SHP77 treated with DMSO at 0.1 percent for 48 hours (cell line): ENCODE data around the gene CKS1B.
"Not testable (repeated sequence)": the region's sequence is repeated elsewhere in the genome, so short reads cannot be mapped to it uniquely, and the experiment has no call there.

Experiments used
- DNase-seq: peaks from one replicate; lab custom pipeline; 2025; lab: John Stamatoyannopoulos, UW

Gene CKS1B

DNA sequence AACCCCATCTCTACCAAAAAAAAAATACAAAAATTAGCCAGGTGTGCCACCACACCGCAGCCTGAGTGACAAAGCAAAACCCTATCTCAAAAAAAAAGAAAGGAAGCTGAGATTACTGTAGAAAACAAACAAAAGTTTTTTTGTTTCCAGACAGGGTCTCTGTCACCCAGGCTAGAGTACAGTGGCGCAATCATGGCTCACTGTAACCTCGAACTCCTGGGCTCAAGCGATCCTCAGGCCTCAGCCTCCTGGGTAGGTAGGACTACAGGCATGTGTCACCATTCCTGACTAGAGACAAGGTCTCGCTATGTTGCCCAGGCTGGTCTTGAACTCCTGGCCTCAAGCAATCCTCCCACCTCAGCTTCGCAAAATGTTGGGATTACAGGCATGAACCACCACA is 10.1 kb upstream of the CKS1B start:
- no peak for DNase-seq

GRCh38 chr1:154966111-154966510 is 8.4 kb upstream of the CKS1B start:
- DNase-seq, result no peak

DNA sequence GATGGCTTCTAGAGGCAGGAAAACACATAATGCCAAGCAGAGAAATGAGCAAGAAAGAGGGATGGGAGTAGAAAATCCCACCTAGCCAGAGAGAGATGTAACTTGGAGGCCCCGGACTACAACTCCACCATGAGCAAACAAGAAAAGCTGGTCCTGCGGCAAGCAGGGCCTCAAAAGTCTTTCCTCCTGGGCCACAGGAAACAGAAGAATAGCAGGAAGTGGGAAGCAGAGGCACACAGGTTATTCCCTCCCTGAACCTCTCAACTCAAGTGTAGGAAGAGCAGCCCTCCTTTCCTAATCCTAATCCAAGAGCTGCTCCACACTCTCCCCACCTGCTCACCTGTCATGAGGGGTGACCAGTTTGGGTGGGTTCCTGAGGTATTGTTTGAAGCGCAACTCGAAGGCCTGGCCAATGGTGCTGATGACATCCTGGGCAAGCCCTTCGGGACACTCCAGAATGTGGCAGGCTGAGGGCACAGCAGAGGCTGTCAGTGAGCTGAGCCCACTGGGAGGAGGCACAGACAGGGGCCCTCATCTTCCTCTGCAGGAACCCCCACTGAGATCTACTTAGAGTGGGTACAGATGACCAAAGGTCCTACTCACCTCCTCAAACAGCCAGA is 7.0 kb upstream of the CKS1B start:
- no peak for DNase-seq

DNA sequence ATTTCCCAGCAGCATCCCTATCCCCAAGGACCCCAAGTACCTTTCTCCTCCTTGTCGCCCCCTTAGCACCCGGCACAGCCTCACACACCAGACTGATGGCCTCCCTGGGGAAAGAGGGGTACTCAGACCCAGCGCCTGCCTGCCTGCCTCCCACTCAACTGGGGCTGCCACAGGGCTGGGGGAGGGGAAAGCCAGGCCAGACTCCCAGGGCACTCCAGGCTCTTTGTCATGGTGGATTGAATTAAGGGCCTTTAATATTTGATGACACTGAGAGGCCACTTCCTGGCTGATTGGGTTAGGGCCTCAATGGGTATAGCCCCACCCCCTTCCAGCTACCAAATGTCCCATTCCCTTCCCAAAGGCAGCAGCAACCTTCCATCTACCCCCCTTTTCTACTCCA is 5.8 kb upstream of the CKS1B start:
- DNase-seq, result no peak

DNA sequence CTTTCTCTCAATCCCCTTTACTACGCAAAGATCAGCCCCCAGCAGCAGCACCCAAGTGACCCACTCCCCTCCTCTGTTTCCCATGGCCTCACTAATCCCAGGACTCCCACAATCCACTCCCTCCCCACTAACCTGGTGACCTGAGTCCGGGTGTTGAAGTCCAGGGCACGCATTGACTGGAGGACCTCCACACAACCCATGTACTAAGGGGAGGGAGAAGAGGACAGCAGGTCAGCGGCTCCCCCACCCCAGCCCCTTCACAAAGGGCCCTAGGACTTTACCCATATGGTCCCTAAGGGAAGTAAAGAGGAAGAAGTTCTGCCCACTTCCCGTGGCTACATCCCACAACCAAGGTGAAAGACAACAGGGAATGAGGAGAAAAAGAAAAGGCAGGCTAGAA is 5.2 kb upstream of the CKS1B start:
- no peak for DNase-seq

- no peak for DNase-seq
Measured at GRCh38 chr1:154969860-154970452, 4.5 kb upstream of the CKS1B start.

GRCh38 chr1:154970631-154971340 is 3.7 kb upstream of the CKS1B start, which contains the start of gene SHC1:
SHC1 (minus strand) TSS chr1:154970747; CDS start chr1:154970526, 221 bp downstream.
- DNase-seq, result peak; percentile 95

DNA sequence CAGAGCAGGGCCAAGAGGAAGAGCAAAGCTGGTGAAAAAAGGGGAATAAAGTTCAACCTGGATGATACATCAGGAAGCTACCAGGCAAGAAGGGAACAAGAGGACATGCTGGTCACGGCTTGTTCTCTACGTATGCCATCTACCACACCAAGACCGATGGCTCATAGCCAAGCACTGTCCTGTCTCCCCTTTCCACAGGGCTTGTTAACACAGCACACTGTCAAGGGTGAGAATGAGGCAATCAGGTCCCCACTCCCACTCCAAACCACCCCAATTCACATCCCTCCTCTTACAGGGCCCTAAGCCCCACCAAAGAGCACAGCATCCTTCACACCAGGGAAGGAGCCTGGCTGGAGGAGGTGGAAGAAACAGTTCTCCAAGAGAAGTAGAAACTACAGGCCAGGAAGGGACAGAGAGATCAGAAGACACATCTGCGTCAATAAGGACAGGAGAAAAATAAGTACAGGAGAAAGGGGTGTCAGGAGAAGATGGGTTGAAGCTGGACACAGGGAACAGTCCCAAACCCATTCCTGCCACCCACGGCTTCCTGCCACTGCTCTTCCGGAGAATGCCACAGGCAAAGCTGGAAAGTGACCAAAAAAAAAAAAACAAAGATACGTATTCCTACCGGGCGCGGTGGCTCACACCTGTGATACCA is 3.0 kb upstream of the CKS1B start:
- DNase-seq, result peak; percentile 65

DNA sequence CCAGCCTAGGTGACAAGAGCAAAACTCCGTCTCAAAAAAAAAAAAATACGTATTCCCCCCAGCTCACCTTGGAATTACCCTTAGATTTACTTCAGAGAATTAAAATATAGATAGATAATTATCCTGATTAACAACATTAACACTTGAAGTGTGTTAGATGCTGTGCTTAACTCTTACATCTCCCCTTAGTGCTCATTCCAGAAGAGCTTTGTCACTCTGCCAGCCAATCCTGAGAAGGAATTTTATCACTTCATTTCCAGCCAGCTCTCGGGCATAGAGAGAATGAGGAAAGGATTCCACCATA is 2.3 kb upstream of the CKS1B start:
- no peak for DNase-seq

GRCh38 chr1:154972517-154973343 is 1.8 kb upstream of the CKS1B start:
- peak; percentile 36 for DNase-seq

DNA sequence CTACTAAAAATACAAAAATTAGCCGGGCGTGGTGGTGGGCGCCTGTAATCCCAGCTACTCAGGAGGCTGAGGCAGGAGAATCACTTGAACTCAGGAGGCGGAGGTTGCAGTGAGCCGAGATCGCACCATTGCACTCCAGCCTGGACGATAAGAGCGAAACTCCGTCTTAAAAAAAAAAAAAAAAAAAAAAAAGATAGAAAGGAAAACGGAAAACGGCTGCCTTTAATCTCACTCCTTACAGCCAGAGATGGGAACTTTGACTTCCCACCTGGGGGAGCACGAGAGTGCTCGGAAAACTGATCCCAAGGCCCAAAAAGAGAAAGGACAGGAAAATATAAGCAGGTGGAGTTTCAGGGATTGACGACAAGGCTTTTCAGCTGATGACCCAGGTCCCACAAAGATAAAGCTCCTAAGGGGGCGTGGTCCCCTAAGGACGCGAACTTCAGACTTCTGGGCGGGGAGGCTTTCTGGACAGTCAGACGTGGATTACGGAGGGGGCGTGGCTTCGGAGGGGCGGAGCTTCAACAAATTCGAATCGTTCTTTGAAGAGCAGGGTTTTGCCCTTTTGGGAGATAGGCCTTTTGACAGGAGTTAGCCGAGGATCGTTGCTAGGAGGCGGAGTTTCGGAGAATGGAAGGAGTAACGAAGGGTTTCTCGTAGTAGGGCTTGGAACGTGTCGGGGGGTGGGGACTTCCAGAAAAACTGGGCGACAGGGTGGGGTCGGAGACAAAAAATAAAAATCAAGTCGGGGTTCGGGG is 958 bp upstream of the CKS1B start:
- peak; percentile 91 for DNase-seq

DNA sequence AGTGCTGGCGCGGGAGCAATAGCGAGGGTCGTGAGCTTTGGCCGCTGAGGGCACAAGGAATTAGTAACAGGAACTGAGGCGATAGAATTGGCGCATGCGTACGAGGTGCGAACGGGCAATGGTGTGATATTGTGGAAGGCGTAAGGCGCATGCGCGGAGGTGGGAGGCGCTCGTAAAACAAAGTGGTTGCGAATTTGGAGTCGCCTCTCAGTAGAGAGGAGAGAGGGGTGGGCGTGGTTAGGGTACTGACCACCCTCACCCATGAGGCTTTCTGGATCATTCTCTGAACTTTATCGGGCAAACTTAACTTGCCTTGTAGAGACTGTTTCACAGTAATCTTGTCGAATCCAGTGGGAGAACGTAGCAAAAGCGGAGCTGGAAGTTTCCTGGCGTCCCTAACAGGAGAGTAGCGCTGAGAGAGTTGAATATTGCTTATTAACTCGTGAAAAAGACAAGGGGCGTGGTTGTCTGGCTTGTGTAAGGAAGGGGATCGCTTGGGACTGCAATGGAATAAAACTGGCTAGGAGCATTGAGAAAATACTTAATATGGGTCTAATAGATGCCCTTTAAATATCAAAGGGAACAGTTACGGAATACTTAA is 427 bp downstream of the CKS1B start:
- DNase-seq, result peak; percentile 100

- no peak for DNase-seq
Measured at GRCh38 chr1:154975409-154976059, 1.1 kb downstream of the CKS1B start.

DNA sequence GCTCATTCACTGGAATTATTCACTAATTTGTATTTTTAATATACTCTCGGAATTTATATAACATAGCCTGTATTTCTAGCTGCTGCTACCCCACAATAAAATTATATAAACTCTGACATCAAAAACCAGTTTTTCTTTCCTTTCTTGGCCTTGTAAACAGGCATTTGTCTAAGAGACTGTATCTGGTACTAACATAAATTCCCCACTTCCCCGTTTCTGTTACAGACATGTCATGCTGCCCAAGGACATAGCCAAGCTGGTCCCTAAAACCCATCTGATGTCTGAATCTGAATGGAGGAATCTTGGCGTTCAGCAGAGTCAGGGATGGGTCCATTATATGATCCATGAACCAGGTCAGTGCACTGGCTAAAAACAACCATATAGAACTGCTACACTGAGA is 3.3 kb downstream of the CKS1B start:
- not testable (repeated sequence) for DNase-seq

GRCh38 chr1:154978360-154978759 is 3.9 kb downstream of the CKS1B start:
- DNase-seq, result no peak

DNA sequence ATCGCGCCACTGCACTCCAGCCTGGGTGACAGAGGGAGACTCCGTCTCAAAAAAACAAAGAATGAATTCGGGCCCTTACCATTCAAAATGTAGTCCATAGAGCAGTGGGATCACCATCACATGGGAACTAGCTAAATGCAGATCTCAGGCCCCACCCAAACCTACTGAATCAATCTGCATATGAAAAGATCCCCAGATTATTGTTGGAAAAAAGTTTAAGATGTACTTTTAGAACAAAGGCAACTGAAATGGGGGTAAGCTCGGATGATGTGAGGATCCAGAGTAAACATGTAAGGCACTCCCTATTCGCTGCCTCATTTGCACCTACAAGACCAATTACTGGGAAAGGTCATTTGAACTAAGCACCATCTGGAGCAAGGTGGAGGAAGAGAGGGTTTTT is 7.9 kb downstream of the CKS1B start:
- DNase-seq, result peak; percentile 65

GRCh38 chr1:154982897-154983648 is 8.6 kb downstream of the CKS1B start, which contains the start of gene FLAD1:
FLAD1 (plus strand) TSS chr1:154983344; CDS start chr1:154983695, 351 bp downstream.
- peak; percentile 100 for DNase-seq

GRCh38 chr1:154983776-154984466 is 9.4 kb downstream of the CKS1B start:
- DNase-seq, result no peak

DNA sequence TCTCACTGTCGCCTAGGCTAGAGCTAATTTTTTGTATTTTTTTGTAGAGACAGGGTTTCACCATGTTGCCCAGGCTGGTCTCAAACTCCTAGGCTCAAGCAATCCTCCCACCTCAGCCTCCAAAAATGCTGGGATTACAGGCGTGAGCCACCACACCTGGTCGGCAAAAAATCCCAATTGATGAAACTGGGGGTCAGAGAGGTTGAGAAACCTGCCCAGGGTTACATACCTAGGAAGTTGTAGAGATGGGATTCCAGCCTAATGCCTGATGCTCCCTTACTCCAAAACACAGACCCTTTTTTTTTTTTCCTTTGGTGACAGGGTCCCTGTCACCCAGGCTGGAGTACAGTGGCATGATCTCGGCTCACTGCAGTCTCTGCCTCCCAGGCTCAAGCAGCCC is 12.3 kb downstream of the CKS1B start:
- DNase-seq, result not testable (repeated sequence)
